Chondrocyte (in vitro differentiated cells): ENCODE data around the gene TNIK. TPM values are rescaled to one million over a fixed set of nuclear protein-coding genes. Genes with fewer than 3 reads are reported as not detected.

Source experiments
- DNase-seq: peaks from one replicate; pipeline ENCODE4 v3.0.0; 2021; ENCODE audit warnings: mixed read lengths, low spot score
- H3K27ac Mint-ChIP-seq: one replicate; pipeline ENCODE4 v1.8.0; 2021; ENCODE audit warnings: mild to moderate bottlenecking, moderate library complexity, mixed read lengths; ENCODE audit not compliant: unreplicated experiment
- H3K27me3 Mint-ChIP-seq: 2 replicates; pipeline ENCODE4 v1.8.0; 2021; ENCODE audit warnings: low read depth, mixed read lengths
- H3K36me3 Mint-ChIP-seq: 2 replicates; pipeline ENCODE4 v1.8.0; 2021; ENCODE audit warnings: low read depth, mixed read lengths
- H3K4me1 Mint-ChIP-seq: 2 replicates; pipeline ENCODE4 v1.8.0; 2021; ENCODE audit warnings: low read depth, mild to moderate bottlenecking, mixed read lengths
- H3K4me3 Mint-ChIP-seq: one replicate; pipeline ENCODE4 v1.8.0; 2021; ENCODE audit warnings: mild to moderate bottlenecking, moderate library complexity, mixed read lengths; ENCODE audit not compliant: unreplicated experiment
- H3K9me3 Mint-ChIP-seq: 2 replicates; pipeline ENCODE4 v1.8.0; 2021; ENCODE audit warnings: low read depth, mixed read lengths
- total RNA-seq: library from RNA; stranded (reverse); gene quantifications from 3 replicates; pipeline ENCODE4 v1.2.1, GENCODE V29; 2021
- TF ChIP-seq, protein P1 (sequence below): fragments of 200-600 bp; sonication (generic); IDR thresholded peaks from 2 replicates; pipeline ENCODE4 v1.5.0; 2021; ENCODE audit warnings: antibody characterized with exemption, mild to moderate bottlenecking, moderate library complexity

Gene TNIK
- total RNA-seq, 1 donor from 2014 or later: 17.5 TPM

GRCh38 chr3:171240504-171240835 lies 219.7 kb downstream of the TNIK start:
- Mint-ChIP-seq H3K36me3 (no peaks in the 10 kb centered on the region), H3K4me1 (no peaks in the 10 kb centered on the region), H3K4me3 (no peak overlapping the region), H3K9me3 (no peaks in the 10 kb centered on the region), H3K27me3 (no peaks in the 10 kb centered on the region), H3K27ac (no peak overlapping the region)
- no peak for DNase-seq
- TF ChIP-seq, protein P1, sequence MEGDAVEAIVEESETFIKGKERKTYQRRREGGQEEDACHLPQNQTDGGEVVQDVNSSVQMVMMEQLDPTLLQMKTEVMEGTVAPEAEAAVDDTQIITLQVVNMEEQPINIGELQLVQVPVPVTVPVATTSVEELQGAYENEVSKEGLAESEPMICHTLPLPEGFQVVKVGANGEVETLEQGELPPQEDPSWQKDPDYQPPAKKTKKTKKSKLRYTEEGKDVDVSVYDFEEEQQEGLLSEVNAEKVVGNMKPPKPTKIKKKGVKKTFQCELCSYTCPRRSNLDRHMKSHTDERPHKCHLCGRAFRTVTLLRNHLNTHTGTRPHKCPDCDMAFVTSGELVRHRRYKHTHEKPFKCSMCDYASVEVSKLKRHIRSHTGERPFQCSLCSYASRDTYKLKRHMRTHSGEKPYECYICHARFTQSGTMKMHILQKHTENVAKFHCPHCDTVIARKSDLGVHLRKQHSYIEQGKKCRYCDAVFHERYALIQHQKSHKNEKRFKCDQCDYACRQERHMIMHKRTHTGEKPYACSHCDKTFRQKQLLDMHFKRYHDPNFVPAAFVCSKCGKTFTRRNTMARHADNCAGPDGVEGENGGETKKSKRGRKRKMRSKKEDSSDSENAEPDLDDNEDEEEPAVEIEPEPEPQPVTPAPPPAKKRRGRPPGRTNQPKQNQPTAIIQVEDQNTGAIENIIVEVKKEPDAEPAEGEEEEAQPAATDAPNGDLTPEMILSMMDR: no peak

- H3K4me1 Mint-ChIP-seq: no peaks in the 10 kb centered on the region
- no peak overlapping the region for H3K27ac Mint-ChIP-seq
- no peak for DNase-seq
- no peaks in the 10 kb centered on the region for H3K9me3 Mint-ChIP-seq
- no peak overlapping the region for H3K4me3 Mint-ChIP-seq
- TF ChIP-seq, protein P1: no peak
- no peaks in the 10 kb centered on the region for H3K36me3 Mint-ChIP-seq
- H3K27me3 Mint-ChIP-seq: no peaks in the 10 kb centered on the region
Observed at GRCh38 chr3:171239757-171240503, 220.3 kb downstream of the TNIK start.

- H3K4me3 Mint-ChIP-seq: no peak overlapping the region
- DNase-seq: no peak
- peaks cover 4% of the 10 kb centered on the region for H3K4me1 Mint-ChIP-seq
- H3K27me3 Mint-ChIP-seq: no peaks in the 10 kb centered on the region
- H3K9me3 Mint-ChIP-seq: no peaks in the 10 kb centered on the region
- no peaks in the 10 kb centered on the region for H3K36me3 Mint-ChIP-seq
- H3K27ac Mint-ChIP-seq: no peak overlapping the region
- TF ChIP-seq, protein P1: no peak
Observed at GRCh38 chr3:171237009-171237385, 223.2 kb downstream of the TNIK start.

DNA sequence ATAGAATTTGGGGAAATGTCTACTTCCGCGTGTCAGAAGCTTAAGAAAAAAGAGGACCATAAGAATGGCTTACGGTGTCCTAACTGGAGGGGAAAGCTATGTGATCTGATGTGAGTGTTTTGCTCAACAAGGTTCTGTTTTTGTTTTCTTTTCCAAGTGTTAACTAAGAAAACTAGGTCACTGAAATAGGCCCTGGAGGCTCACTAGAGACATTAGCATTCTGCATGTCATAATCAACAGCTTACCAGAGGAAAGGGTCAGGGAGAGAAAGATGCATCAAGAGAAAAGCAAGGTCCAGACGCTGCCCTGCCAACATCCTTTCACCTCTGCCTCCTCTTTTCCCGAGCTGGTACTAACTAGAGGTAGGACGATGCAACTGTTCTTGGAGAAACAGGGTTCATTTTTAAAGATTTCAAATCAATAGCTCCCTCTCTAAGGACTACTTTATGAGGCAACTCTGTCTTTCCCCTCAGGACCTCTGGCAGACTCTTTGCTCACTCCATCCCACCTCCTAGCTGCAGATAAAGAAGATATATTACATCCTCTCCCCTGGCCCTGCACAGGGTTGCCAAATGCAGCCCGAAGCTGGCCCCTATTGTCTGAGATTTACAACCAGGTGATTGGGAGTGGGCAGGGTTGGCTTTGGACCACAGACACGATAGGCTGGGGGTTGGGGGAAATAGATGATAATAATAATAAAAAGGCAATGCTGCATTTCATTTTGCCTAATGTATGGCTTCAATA lies 223.8 kb downstream of the TNIK start:
- H3K27ac Mint-ChIP-seq: peak overlapping the region; percentile 45
- no peak overlapping the region for H3K4me3 Mint-ChIP-seq
- H3K9me3 Mint-ChIP-seq: no peaks in the 10 kb centered on the region
- H3K4me1 Mint-ChIP-seq: peaks cover 5% of the 10 kb centered on the region
- H3K36me3 Mint-ChIP-seq: no peaks in the 10 kb centered on the region
- no peak for DNase-seq
- no peaks in the 10 kb centered on the region for H3K27me3 Mint-ChIP-seq
- TF ChIP-seq, protein P1: no peak

- Mint-ChIP-seq H3K27me3 (no peaks in the 10 kb centered on the region), H3K27ac (no peak overlapping the region), H3K36me3 (no peaks in the 10 kb centered on the region), H3K4me1 (peaks cover 15% of the 10 kb centered on the region), H3K9me3 (no peaks in the 10 kb centered on the region), H3K4me3 (no peak overlapping the region)
- TF ChIP-seq, protein P1: no peak
- no peak for DNase-seq
Observed at GRCh38 chr3:171234298-171235010, 225.8 kb downstream of the TNIK start.
